GOT3 (cell line): ENCODE data around the gene BGN.

Experiments used
- DNase-seq: peaks from one replicate; lab custom pipeline; 2025; ENCODE audit warnings: mixed read lengths; lab: John Stamatoyannopoulos, UW

The BGN gene

DNA sequence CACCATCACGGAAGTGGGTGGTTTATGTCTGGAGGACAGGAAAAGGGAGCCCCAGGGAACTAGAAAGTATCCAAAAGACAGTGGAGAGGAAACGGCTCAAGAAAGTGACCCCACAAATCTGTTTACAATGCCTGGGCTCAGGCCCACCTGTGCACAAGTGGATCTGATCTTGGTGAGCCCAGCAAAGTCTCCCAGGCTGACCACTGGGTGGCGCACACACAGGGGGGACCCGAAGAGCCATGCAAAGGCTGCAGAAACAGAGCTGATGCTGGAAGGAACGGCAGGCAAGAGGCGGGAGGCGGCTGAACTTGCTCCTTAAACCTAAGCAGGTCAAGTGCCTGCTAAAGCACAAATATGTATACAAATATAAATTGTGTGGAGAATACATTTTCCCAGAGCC is 34.0 kb upstream of the BGN start:
- no peak for DNase-seq

- DNase-seq: no peak
Observed at GRCh38 chrX:153462291-153462690, 32.5 kb upstream of the BGN start.

GRCh38 chrX:153463031-153463430 is 31.7 kb upstream of the BGN start:
- no peak for DNase-seq

- DNase-seq: no peak
Observed at GRCh38 chrX:153463556-153463955, 31.2 kb upstream of the BGN start.

GRCh38 chrX:153464116-153464515 is 30.7 kb upstream of the BGN start:
- no peak for DNase-seq

DNA sequence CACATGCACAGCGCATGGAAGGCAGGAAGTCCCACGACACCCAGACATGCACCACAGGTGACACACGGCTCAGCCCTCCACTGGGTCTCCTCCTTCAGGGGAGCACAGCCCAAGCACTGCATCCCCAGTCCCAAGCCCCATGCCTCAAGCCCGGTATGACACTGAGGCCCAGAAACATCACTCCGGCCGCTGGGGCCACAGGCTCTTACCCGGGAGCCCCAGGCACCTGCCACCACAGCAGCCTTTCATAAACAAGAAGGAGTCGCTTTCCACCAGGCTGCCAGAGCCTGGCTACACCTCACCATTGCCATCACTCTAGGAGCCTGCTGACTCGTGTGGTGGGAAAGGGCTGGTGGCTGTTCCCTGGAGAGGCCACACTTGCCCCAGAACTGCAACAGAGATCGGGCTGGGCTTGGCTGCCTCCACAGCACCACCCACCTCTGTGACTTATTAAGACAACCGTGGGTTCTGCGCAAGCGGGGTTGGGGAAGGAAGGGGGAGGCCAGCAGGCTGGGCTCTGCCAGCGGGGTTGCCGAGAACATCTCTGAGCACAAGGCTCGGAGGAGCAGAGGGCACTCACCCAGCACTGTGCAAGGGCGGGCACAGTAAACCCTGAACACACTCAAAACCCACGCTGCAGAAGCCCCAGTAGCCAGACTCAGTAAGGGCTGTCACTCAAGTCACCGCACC is 28.9 kb upstream of the BGN start:
- no peak for DNase-seq

DNA sequence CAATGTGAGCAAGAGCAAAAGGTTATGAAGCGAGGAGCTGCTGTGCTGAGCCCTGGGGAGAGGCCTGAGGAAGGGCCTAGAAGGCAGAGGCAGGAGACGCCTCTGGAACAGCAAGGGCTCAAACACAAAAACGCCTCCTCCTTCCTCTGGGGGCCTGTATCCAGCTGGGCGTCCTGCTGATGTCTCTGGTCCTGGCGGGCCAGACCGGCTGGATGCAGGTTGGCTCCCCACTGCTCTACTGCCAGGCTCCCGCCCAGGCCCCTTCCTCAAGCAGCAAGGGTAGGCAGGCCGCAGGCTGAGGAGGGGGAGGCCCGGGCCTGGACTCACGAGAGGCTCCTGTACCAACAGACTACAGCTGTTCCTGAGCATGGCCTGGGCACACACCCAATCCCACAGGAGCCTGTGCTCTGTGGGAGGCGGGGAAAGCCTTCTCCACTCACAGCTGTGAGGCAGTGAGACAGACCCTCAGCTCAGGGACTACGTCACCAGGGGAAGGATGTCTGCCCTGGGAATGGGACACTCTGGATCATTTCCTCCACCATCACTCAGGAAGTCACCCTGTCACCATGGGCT is 26.7 kb upstream of the BGN start:
- DNase-seq: no peak

GRCh38 chrX:153469811-153470410 is 24.9 kb upstream of the BGN start:
- DNase-seq: no peak

- peak; percentile 88 for DNase-seq
Observed at GRCh38 chrX:153470411-153471363, 24.1 kb upstream of the BGN start, which contains the start of gene HAUS7. Gene HAUS7, minus strand, starts transcription at chrX:153470576. Its CDS starts 19 bp downstream, at chrX:153470557.

DNA sequence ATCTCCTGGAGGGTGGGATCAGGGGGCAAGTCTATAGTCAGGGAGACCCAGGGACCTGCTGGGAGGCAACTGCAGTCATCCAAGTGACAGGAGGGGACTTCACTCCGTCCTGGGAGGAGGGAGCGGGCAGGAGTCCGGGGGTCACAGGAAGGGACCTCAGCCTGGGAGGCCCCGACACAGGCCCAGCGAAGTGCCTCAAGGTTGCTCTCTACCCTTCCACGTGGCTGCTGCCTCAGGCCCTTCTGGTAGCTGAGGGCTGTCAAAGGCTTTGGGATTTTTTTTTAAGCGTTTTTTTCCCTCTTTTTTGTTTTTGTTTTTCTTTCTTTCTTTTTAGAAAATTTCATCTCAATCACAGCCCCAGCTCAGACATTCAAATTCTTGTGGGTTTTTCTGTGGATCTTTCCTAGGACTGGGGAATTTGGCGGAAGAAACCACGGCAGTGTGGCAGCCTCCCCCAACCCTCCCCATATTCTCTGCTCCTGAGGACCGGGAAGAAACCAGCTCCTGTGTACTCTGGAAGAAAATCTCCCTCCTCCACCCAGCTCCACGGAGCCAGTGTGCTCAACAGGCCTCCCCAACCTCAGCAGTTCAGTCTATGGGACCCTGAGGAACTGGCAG is 23.0 kb upstream of the BGN start:
- DNase-seq: no peak

DNA sequence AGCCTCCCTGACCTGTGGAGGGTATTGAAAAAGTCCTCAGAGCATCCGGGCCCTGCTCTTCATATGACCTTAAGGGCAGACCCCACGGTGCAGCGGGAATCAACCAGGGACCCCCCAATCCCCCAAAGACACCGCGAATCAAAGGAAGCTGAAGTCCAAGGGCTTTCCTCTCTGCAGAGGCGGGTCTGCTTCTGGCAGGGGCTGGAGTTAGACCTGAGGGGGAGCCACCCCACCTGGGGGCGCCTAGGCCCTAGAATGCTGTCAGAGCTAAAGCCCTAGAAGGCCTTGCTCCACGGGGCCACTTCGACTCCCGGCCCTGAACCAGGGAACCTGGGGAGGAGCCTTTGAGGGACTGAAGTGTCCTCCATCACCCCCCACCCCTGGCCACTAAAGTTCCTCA is 21.7 kb upstream of the BGN start:
- DNase-seq: no peak

DNA sequence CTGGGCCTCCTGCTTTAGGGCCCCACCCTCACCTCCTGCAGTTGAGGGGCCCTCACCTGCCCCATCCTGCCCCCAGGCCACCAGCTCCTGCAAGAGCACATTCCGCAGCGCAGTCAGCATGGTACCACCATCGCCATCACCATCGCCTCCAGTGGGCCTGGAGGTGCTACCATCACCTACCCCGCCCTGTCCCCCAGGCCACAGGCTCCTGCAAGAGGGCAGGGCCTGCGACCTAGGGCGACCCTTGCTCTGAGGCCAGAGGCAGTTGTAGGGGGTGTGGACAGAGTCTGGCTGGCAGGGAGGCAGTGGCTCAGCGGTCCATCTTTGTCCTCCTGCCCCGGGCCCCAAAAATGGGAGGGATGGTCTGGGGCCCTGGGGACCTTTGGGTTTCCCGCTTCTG is 20.5 kb upstream of the BGN start:
- DNase-seq: no peak

- no peak for DNase-seq
Observed at GRCh38 chrX:153474718-153475117, 20.1 kb upstream of the BGN start.

DNA sequence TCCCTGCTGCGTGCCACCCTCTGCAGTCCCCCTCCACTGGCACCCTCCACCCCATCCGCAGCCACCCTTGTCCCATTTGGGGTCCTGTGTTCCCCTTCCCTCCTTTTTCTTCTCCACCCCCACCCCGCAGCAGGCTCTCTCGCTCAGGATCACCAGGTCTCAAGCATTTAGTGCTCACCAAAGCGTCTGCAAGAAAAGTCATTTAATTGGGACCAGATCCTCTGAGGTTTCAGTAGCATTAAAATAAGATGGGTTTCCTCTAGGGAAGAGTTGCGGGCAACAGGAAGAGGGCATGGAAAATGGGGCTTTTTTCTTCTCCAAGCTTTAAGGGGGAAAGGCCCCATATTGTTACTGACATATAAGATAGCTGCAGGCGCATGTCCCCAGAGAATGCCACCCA is 19.5 kb upstream of the BGN start:
- no peak for DNase-seq

- DNase-seq: no peak
Observed at GRCh38 chrX:153475751-153476281, 19.0 kb upstream of the BGN start.

- no peak for DNase-seq
Observed at GRCh38 chrX:153476666-153477363, 18.0 kb upstream of the BGN start.

DNA sequence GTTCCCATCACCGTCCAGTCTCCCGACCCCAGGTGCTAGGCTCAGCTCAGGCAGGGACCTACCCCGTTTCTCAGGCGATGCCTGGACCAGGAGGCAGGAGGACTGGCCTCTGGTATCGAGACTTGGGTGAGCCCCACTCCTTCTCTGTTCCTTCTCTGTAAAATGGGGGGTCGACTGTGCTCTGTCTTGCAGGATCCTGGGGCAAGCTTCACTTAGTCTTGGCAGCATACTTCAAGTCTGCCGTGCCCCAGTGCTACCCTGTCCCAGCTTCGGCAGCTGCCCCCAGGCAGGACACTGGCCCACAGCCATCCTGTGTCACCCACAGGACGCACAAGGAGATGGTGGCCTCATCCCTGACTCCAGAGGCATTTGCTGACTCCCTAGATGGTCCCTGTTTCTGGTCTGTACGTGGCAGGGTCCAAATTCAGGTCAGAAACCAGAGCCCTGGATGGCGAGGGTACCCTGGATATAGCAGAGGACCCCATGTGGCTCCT is 17.4 kb upstream of the BGN start:
- DNase-seq: no peak

GRCh38 chrX:153477901-153478300 is 16.9 kb upstream of the BGN start:
- no peak for DNase-seq

DNA sequence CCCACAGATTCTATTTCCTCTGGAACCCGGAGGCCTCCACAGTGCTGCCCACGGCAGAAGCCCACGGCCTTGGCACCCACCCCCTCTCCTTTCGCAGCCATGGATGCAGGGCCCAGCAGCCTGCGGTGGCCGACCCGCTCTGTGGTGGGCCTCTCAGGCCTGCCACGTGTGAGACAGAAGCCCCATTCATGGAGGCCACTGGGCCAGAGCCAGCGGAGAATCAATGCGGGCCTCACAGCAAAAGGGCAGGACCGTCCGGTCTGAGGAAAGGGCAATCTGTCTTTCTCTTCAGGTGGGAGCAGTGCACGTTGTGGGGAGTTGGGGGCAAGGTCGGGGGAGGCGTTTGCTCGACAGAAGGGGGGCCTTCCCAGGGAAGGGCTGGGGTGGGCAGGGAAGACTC is 16.0 kb upstream of the BGN start:
- DNase-seq: no peak

- DNase-seq: no peak
Observed at GRCh38 chrX:153481043-153481442, 13.7 kb upstream of the BGN start.
